Measurements from ENCODE around the gene CLCN7.

DNA sequence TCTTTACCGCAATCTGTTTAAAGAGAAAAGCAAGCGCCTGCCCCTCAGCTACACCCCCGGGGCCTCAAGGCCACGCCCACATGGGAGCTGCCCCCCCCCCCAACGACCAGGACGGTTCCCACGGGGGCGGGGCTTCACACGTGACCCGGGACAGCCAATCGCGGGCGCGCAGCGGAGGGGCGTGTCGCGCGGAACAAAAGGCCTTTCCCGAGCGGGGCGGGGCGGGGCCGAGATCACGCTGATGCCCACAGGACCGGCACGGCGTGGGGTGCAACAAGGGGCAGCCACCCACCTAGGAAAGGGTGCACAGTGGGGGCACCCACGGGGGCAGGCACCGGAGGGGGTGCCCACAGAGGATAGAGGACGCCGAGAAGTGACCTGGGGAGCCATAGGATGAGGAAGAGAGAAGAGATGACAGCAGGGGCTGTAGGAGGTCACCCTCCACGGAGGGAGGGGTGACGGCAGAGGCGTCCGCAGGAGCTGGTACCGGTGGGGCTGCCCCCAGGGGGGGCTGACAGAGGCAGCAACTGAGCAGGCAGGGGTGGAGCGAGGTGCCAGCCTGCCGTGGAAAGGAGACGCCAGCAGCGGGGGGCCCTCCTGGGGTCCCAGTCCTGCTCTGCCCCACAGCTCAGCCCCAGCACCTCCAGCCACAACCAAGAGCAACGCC lies 66.5 kb downstream of the CLCN7 start:
- TF ChIP-seq, protein P1, sequence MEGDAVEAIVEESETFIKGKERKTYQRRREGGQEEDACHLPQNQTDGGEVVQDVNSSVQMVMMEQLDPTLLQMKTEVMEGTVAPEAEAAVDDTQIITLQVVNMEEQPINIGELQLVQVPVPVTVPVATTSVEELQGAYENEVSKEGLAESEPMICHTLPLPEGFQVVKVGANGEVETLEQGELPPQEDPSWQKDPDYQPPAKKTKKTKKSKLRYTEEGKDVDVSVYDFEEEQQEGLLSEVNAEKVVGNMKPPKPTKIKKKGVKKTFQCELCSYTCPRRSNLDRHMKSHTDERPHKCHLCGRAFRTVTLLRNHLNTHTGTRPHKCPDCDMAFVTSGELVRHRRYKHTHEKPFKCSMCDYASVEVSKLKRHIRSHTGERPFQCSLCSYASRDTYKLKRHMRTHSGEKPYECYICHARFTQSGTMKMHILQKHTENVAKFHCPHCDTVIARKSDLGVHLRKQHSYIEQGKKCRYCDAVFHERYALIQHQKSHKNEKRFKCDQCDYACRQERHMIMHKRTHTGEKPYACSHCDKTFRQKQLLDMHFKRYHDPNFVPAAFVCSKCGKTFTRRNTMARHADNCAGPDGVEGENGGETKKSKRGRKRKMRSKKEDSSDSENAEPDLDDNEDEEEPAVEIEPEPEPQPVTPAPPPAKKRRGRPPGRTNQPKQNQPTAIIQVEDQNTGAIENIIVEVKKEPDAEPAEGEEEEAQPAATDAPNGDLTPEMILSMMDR (IDR thresholded peaks at IDR 0.05), result no peak
- TF ChIP-seq POLR2A (IDR thresholded peaks at IDR 0.05) (no peak), POLR2AphosphoS5 (IDR thresholded peaks at IDR 0.05) (peak; percentile 95)

All from prostate gland (tissue), 2 donors.